ENCODE measurements around the gene CCDC27. TPM values are rescaled to one million over a fixed set of nuclear protein-coding genes. Genes with fewer than 3 reads are reported as not detected.
A peak's percentile ranks its signal among the peaks of the same experiment; 100 is the strongest.

CCDC27 gene
- total RNA-seq, 1 donor from 2014 or later = 0.08 TPM

GRCh38 chr1:3774276-3774945 is 22.2 kb downstream of the CCDC27 start:
- no peak for DNase-seq

GRCh38 chr1:3774946-3775489 is 22.8 kb downstream of the CCDC27 start:
- Histone ChIP-seq H3K4me1 (peaks cover 59% of the 10 kb centered on the region), H3K27me3 (ENCODE audit: low read depth) (peaks cover 15% of the 10 kb centered on the region), H3K9me3 (replicated peaks) (no peaks in the 10 kb centered on the region), H3K27ac (replicated peaks) (peak overlapping the region; percentile 19), H3K36me3 (peaks cover 14% of the 10 kb centered on the region), H3K4me3 (no peak overlapping the region)
- DNase-seq = no peak
- no peak for TF ChIP-seq CTCF (IDR thresholded peaks at IDR 0.05; ENCODE audit: borderline replicate concordance)
- intact Hi-C loops (cut with micrococcal nuclease) = no loop called here

More at GRCh38 chr1:3774276-3774945, 22.2 kb downstream of the CCDC27 start:
- Histone ChIP-seq H3K27me3 (ENCODE audit: low read depth) (peaks cover 16% of the 10 kb centered on the region), H3K4me3 (no peak overlapping the region), H3K36me3 (peaks cover 8% of the 10 kb centered on the region), H3K27ac (replicated peaks) (peak overlapping the region; percentile 19), H3K4me1 (peaks cover 59% of the 10 kb centered on the region), H3K9me3 (replicated peaks) (no peaks in the 10 kb centered on the region)
- intact Hi-C loops (cut with micrococcal nuclease) = no loop called here
- no peak for TF ChIP-seq CTCF (IDR thresholded peaks at IDR 0.05; ENCODE audit: borderline replicate concordance)

- peaks cover 59% of the 10 kb centered on the region for H3K4me1 ChIP-seq
- peak overlapping the region; percentile 19 for H3K27ac ChIP-seq (replicated peaks)
- peak; percentile 57 for DNase-seq
- peaks cover 9% of the 10 kb centered on the region for H3K27me3 ChIP-seq (ENCODE audit: low read depth)
- H3K36me3 ChIP-seq = peaks cover 21% of the 10 kb centered on the region
- intact Hi-C loops (cut with micrococcal nuclease) = no loop called here
- no peaks in the 10 kb centered on the region for H3K9me3 ChIP-seq (replicated peaks)
- no peak overlapping the region for H3K4me3 ChIP-seq
- TF ChIP-seq CTCF (IDR thresholded peaks at IDR 0.05; ENCODE audit: borderline replicate concordance) = no peak
Measured at GRCh38 chr1:3775490-3776230, 23.4 kb downstream of the CCDC27 start.

GRCh38 chr1:3776231-3776961 is 24.1 kb downstream of the CCDC27 start:
- intact Hi-C loops (cut with micrococcal nuclease) = no loop called here
- H3K4me3 ChIP-seq = no peak overlapping the region
- peaks cover 7% of the 10 kb centered on the region for H3K27me3 ChIP-seq (ENCODE audit: low read depth)
- H3K36me3 ChIP-seq = peaks cover 28% of the 10 kb centered on the region
- H3K4me1 ChIP-seq = peaks cover 53% of the 10 kb centered on the region
- no peak for DNase-seq
- H3K9me3 ChIP-seq (replicated peaks) = no peaks in the 10 kb centered on the region
- H3K27ac ChIP-seq (replicated peaks) = no peak overlapping the region
- no peak for TF ChIP-seq CTCF (IDR thresholded peaks at IDR 0.05; ENCODE audit: borderline replicate concordance)

- peaks cover 35% of the 10 kb centered on the region for H3K36me3 ChIP-seq
- DNase-seq = no peak
- H3K9me3 ChIP-seq (replicated peaks) = no peaks in the 10 kb centered on the region
- TF ChIP-seq CTCF (IDR thresholded peaks at IDR 0.05; ENCODE audit: borderline replicate concordance) = no peak
- peaks cover 7% of the 10 kb centered on the region for H3K27me3 ChIP-seq (ENCODE audit: low read depth)
- no peak overlapping the region for H3K27ac ChIP-seq (replicated peaks)
- intact Hi-C loops (cut with micrococcal nuclease) = no loop called here
- H3K4me1 ChIP-seq = peaks cover 46% of the 10 kb centered on the region
- no peak overlapping the region for H3K4me3 ChIP-seq
Measured at GRCh38 chr1:3777078-3777547, 24.9 kb downstream of the CCDC27 start.

Data from left ventricle myocardium inferior (tissue), 1 donor.